ENCODE measurements around the gene PTPRN2. TPM values are rescaled to one million over a fixed set of nuclear protein-coding genes. Genes with fewer than 3 reads are reported as not detected.
"Not testable (repeated sequence)": the region's sequence is repeated elsewhere in the genome, so short reads cannot be mapped to it uniquely, and the experiment has no call there.

Gene PTPRN2
- total and polyA plus RNA-seq, 3 experiments from 2014 or later = 0.33 to 1.2 (median 0.42) TPM

DNA sequence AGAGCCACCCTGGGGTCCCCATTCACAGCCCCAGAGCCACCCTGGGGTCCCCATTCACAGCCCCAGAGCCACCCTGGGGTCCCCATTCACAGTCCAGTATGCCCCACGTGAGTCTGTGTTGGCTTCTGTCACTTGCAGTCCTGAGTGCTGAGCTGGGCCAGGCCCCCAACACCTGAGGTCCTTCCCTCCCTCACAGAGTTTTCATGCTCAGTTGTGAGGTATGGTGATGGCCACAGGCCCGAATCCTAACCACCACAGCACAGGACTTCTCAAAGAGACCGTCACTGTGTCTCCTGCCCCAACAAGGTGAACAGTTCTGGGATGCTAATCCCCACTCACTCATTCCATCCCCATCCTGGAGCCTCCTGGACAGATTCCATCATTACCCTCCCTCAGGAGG is 239.2 kb downstream of the PTPRN2 start:
- CTCF ChIA-PET = no interaction called here
- H3K4me1 Mint-ChIP-seq = no peaks in the 10 kb centered on the region
- peaks cover 0 to 3% (median 0%) of the 10 kb centered on the region in 5 donors for H3K9me3 Mint-ChIP-seq
- H3K27ac ChIP-seq (ENCODE audit: low read depth, low read length) = no peak overlapping the region
- no peaks in the 10 kb centered on the region for H3K4me1 ChIP-seq (ENCODE audit: insufficient read depth, low read length)
- H3K27ac Mint-ChIP-seq = no peak overlapping the region
- peaks cover 5 to 14% of the 10 kb centered on the region in 2 donors for H3K27me3 Mint-ChIP-seq
- no peak overlapping the region for H3K4me3 ChIP-seq (ENCODE audit: low read length)
- no peaks in the 10 kb centered on the region for H3K27me3 ChIP-seq (ENCODE audit: insufficient read depth, low read length, poor library complexity, severe bottlenecking)
- POLR2A ChIA-PET = no interaction called here
- no peaks in the 10 kb centered on the region for H3K36me3 Mint-ChIP-seq
- no peak for DNase-seq
- H3K9me3 ChIP-seq (ENCODE audit: low read length) = no peaks in the 10 kb centered on the region
- no peaks in the 10 kb centered on the region for H3K36me3 ChIP-seq (ENCODE audit: insufficient read depth, low read length)
- H3K4me3 Mint-ChIP-seq = no peak overlapping the region

GRCh38 chr7:158348039-158348438 is 239.6 kb downstream of the PTPRN2 start:
- H3K4me1 Mint-ChIP-seq; H3K36me3 Mint-ChIP-seq; H3K9me3 Mint-ChIP-seq; H3K27ac Mint-ChIP-seq; H3K4me1 ChIP-seq (ENCODE audit: insufficient read depth, low read length); H3K27ac ChIP-seq (ENCODE audit: low read depth, low read length); H3K27me3 ChIP-seq (ENCODE audit: insufficient read depth, low read length, poor library complexity, severe bottlenecking); DNase-seq; POLR2A ChIA-PET; H3K9me3 ChIP-seq (ENCODE audit: low read length); H3K36me3 ChIP-seq (ENCODE audit: insufficient read depth, low read length); CTCF ChIA-PET; H3K4me3 ChIP-seq (ENCODE audit: low read length): not testable (repeated sequence)
- Mint-ChIP-seq H3K4me3 (peak overlapping the region in 1 of 7 donors; percentile 46), H3K27me3 (peaks cover 5 to 14% of the 10 kb centered on the region in 2 donors)

DNA sequence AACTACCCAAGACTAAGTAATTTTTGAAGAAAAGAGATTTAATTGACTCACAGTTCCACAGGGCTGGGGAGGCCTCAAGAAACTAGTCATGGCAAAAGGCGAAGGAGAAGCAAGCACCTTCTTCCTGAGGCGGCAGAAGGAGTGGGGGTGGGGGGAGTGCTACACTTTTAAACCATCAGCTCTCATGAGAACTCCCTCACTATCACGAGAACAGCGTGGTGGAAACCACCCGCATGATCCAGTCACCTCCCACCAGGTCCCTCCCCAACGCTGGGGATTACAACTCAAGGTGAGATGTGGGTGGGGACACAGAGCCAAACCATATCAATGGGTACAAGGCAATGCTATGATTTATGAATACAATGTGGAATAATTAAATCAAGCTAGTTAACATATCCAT is 241.9 kb downstream of the PTPRN2 start:
- peaks cover 5 to 7% of the 10 kb centered on the region in 2 donors for H3K27me3 Mint-ChIP-seq

DNA sequence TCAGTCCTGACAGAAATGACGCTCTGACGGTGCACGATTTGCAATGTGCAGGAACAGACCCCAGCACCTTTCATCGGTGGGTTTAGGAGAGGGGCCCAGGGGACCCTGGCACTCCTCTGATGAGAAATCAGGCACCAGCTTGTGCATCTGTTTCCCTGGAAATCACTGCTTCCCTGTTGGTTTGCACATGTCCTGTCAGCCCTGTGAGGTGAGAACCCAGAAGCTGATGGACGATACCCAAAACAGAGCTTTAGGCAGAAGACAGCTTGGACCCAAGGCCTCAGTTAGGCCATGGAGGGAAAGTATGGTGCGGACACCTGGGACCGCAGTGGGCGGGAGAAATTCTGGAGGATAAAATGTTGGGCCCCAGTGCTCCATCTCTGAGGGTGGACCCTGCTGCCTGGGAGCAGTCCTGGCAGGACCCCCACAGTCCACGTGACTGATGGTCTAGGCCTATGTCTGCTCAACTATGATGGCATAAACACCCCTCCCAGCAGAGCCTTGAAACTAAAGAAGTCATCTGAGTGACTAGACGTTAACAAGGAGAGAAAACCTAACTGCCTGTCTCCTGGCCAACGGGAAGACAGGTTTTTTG is 242.8 kb downstream of the PTPRN2 start:
- no peak for DNase-seq
- POLR2A ChIA-PET = no interaction called here
- Histone ChIP-seq H3K27me3 (ENCODE audit: insufficient read depth, low read length, poor library complexity, severe bottlenecking) (no peaks in the 10 kb centered on the region), H3K27ac (ENCODE audit: low read depth, low read length) (no peak overlapping the region), H3K9me3 (ENCODE audit: low read length) (no peaks in the 10 kb centered on the region), H3K36me3 (ENCODE audit: insufficient read depth, low read length) (no peaks in the 10 kb centered on the region), H3K4me3 (ENCODE audit: low read length) (no peak overlapping the region), H3K4me1 (ENCODE audit: insufficient read depth, low read length) (no peaks in the 10 kb centered on the region)
- peak overlapping the region in 1 of 8 donors; percentile 68 for H3K27ac Mint-ChIP-seq
- CTCF ChIA-PET = interaction anchor here (1.6 kb wide), 1 partner anchor 10 kb away, joined by 3 read pairs; no protein-coding TSS in a partner anchor
- no peaks in the 10 kb centered on the region for H3K36me3 Mint-ChIP-seq
- H3K4me3 Mint-ChIP-seq = no peak overlapping the region
- peaks cover 0 to 4% (median 0%) of the 10 kb centered on the region in 3 donors for H3K4me1 Mint-ChIP-seq
- H3K9me3 Mint-ChIP-seq = peaks cover 0 to 15% (median 10%) of the 10 kb centered on the region in 5 donors
- peaks cover 5 to 7% of the 10 kb centered on the region in 2 donors for H3K27me3 Mint-ChIP-seq

More for the DNA sequence above, 241.9 kb downstream of the PTPRN2 start:
- Histone ChIP-seq H3K27me3 (ENCODE audit: insufficient read depth, low read length, poor library complexity, severe bottlenecking) (no peaks in the 10 kb centered on the region), H3K9me3 (ENCODE audit: low read length) (no peaks in the 10 kb centered on the region), H3K36me3 (ENCODE audit: insufficient read depth, low read length) (no peaks in the 10 kb centered on the region), H3K4me3 (ENCODE audit: low read length) (no peak overlapping the region), H3K27ac (ENCODE audit: low read depth, low read length) (no peak overlapping the region), H3K4me1 (ENCODE audit: insufficient read depth, low read length) (no peaks in the 10 kb centered on the region)
- Mint-ChIP-seq H3K4me3 (no peak overlapping the region), H3K4me1 (peaks cover 0 to 4% (median 0%) of the 10 kb centered on the region in 3 donors), H3K36me3 (no peaks in the 10 kb centered on the region), H3K9me3 (peaks cover 0 to 11% (median 10%) of the 10 kb centered on the region in 5 donors), H3K27ac (no peak overlapping the region)
- DNase-seq = no peak
- ChIA-PET CTCF (no interaction called here), POLR2A (no interaction called here)

DNA sequence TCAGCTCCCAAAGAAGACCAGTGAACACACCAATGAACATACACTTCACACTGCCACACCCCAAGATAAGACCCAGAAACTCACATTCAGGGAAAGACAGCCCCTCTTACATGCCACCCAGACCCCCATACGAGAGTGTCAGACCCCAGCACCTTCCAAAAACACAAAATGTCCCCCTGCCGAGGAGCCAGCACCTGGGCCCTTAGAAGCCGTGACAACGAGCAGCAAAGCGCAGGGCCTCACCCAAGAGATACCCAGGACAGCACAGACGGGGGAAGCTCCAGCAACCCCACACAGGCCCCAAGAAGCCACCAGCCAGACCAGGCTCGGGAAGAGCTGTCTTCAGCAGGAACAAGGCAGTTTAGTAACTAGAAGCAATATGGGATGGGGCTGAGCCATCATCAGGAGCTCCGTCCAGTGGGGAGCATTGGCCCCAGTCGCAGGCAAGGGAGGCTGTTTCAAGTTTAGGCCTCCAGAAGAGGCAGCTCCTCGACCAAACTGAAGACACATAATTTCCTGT is 243.6 kb downstream of the PTPRN2 start:
- DNase-seq = no peak
- CTCF ChIA-PET = interaction anchor here (1.6 kb wide), 1 partner anchor 10 kb away, joined by 3 read pairs; no protein-coding TSS in a partner anchor
- no peak overlapping the region for H3K4me3 ChIP-seq (ENCODE audit: low read length)
- Mint-ChIP-seq H3K36me3 (no peaks in the 10 kb centered on the region), H3K4me1 (peaks cover 0 to 4% (median 0%) of the 10 kb centered on the region in 3 donors), H3K4me3 (no peak overlapping the region), H3K9me3 (peaks cover 0 to 15% (median 10%) of the 10 kb centered on the region in 5 donors), H3K27ac (no peak overlapping the region), H3K27me3 (peaks cover 5 to 7% of the 10 kb centered on the region in 2 donors)
- H3K36me3 ChIP-seq (ENCODE audit: insufficient read depth, low read length) = no peaks in the 10 kb centered on the region
- no peak overlapping the region for H3K27ac ChIP-seq (ENCODE audit: low read depth, low read length)
- no peaks in the 10 kb centered on the region for H3K4me1 ChIP-seq (ENCODE audit: insufficient read depth, low read length)
- no peaks in the 10 kb centered on the region for H3K27me3 ChIP-seq (ENCODE audit: insufficient read depth, low read length, poor library complexity, severe bottlenecking)
- POLR2A ChIA-PET = no interaction called here
- H3K9me3 ChIP-seq (ENCODE audit: low read length) = no peaks in the 10 kb centered on the region

GRCh38 chr7:158343526-158343925 is 244.1 kb downstream of the PTPRN2 start:
- ChIA-PET POLR2A (no interaction called here), CTCF (interaction anchor here (1.6 kb wide), 1 partner anchor 11 kb away, joined by 3 read pairs; no protein-coding TSS in a partner anchor)
- Histone ChIP-seq H3K36me3 (ENCODE audit: insufficient read depth, low read length) (no peaks in the 10 kb centered on the region), H3K27me3 (ENCODE audit: insufficient read depth, low read length, poor library complexity, severe bottlenecking) (no peaks in the 10 kb centered on the region), H3K9me3 (ENCODE audit: low read length) (no peaks in the 10 kb centered on the region), H3K4me1 (ENCODE audit: insufficient read depth, low read length) (no peaks in the 10 kb centered on the region), H3K27ac (ENCODE audit: low read depth, low read length) (no peak overlapping the region), H3K4me3 (ENCODE audit: low read length) (no peak overlapping the region)
- no peak overlapping the region for H3K4me3 Mint-ChIP-seq
- peaks cover 0 to 4% (median 0%) of the 10 kb centered on the region in 3 donors for H3K4me1 Mint-ChIP-seq
- H3K27me3 Mint-ChIP-seq = peaks cover 5 to 7% of the 10 kb centered on the region in 2 donors
- no peak for DNase-seq
- H3K9me3 Mint-ChIP-seq = peaks cover 0 to 15% (median 10%) of the 10 kb centered on the region in 5 donors
- no peaks in the 10 kb centered on the region for H3K36me3 Mint-ChIP-seq
- no peak overlapping the region for H3K27ac Mint-ChIP-seq

GRCh38 chr7:158341097-158341496 is 246.5 kb downstream of the PTPRN2 start:
- H3K27me3 Mint-ChIP-seq; H3K36me3 Mint-ChIP-seq; H3K36me3 ChIP-seq (ENCODE audit: insufficient read depth, low read length); POLR2A ChIA-PET; CTCF ChIA-PET; H3K27me3 ChIP-seq (ENCODE audit: insufficient read depth, low read length, poor library complexity, severe bottlenecking); H3K27ac ChIP-seq (ENCODE audit: low read depth, low read length); H3K4me1 ChIP-seq (ENCODE audit: insufficient read depth, low read length); H3K4me3 ChIP-seq (ENCODE audit: low read length); DNase-seq; H3K9me3 ChIP-seq (ENCODE audit: low read length): not testable (repeated sequence)
- Mint-ChIP-seq H3K27ac (peak overlapping the region in 7 of 8 donors; percentile 32 to 77 (median 56)), H3K4me1 (peaks cover 0 to 12% (median 0%) of the 10 kb centered on the region in 3 donors), H3K9me3 (peaks cover 0 to 26% (median 15%) of the 10 kb centered on the region in 5 donors), H3K4me3 (peak overlapping the region in 1 of 7 donors; percentile 13)

GRCh38 chr7:158336952-158337351 is 250.7 kb downstream of the PTPRN2 start:
- H3K36me3 ChIP-seq (ENCODE audit: insufficient read depth, low read length); H3K27ac ChIP-seq (ENCODE audit: low read depth, low read length); CTCF ChIA-PET; H3K27me3 ChIP-seq (ENCODE audit: insufficient read depth, low read length, poor library complexity, severe bottlenecking); H3K4me3 ChIP-seq (ENCODE audit: low read length); H3K9me3 ChIP-seq (ENCODE audit: low read length); H3K36me3 Mint-ChIP-seq; POLR2A ChIA-PET; H3K4me1 ChIP-seq (ENCODE audit: insufficient read depth, low read length); DNase-seq; H3K27me3 Mint-ChIP-seq: not testable (repeated sequence)
- H3K4me1 Mint-ChIP-seq = peaks cover 0 to 10% (median 0%) of the 10 kb centered on the region in 3 donors
- peak overlapping the region in 1 of 7 donors; percentile 24 for H3K4me3 Mint-ChIP-seq
- H3K27ac Mint-ChIP-seq = peak overlapping the region in 5 of 8 donors; percentile 2 to 68 (median 52)
- H3K9me3 Mint-ChIP-seq = peaks cover 0 to 30% (median 26%) of the 10 kb centered on the region in 5 donors

Measured in CD8-positive, alpha-beta memory T cell (primary cell).